Heart left ventricle (tissue), 16 donors: Measurements from ENCODE around the gene FREM2. TPM values are rescaled to one million over a fixed set of nuclear protein-coding genes. Genes with fewer than 3 reads are reported as not detected.

Source experiments
- ATAC-seq, 4 donors: fragments of 200-7000 bp; cut with Tn5 transposase; one replicate each; pipeline ENCODE4 v1.9.1; 2020 to 2022; ENCODE audit warnings: moderate library complexity in 4 of 4, mild to moderate bottlenecking in 3 of 4, moderate number of reproducible peaks in 1 of 4
- DNase-seq, 5 donors: peaks; one replicate each; pipeline ENCODE4 v3.0.0-alpha.2; 2020
- H3K27ac ChIP-seq, 12 donors: fragments of 200-600 bp; sonication (generic) in 4 of 12; one replicate each; pipeline versions ENCODE4 v1.5.0 to v1.8.0; 2016 to 2022; ENCODE audit warnings: mild to moderate bottlenecking in 2 of 12
- H3K27me3 ChIP-seq, 9 donors: fragments of 200-600 bp; sonication (generic) in 2 of 9; one replicate each; pipeline versions ENCODE4 v1.5.1 to v1.8.0; 2016 to 2022; ENCODE audit warnings: mild to moderate bottlenecking in 3 of 9
- H3K36me3 ChIP-seq, 9 donors: fragments of 200-600 bp; sonication (generic) in 2 of 9; one replicate each; pipeline versions ENCODE4 v1.5.0 to v1.8.0; 2018 to 2022; ENCODE audit warnings: mild to moderate bottlenecking in 2 of 9
- H3K4me1 ChIP-seq, 12 donors: fragments of 200-600 bp; sonication (generic) in 4 of 12; one replicate each; pipeline versions ENCODE4 v1.5.0 to v1.8.0; 2016 to 2022; ENCODE audit warnings: mild to moderate bottlenecking in 3 of 12
- H3K4me3 ChIP-seq, 12 donors: fragments of 200-600 bp; sonication (generic) in 4 of 12; one replicate each; pipeline versions ENCODE4 v1.5.0 to v1.8.0; 2017 to 2022; ENCODE audit warnings: mild to moderate bottlenecking in 9 of 12, moderate library complexity in 4 of 12
- H3K9me3 ChIP-seq, 12 donors: fragments of 200-600 bp; sonication (generic) in 4 of 12; one replicate each; pipeline versions ENCODE4 v1.5.0 to v1.8.0; 2016 to 2022; ENCODE audit warnings: mild to moderate bottlenecking in 1 of 12
- POLR2A ChIP-seq, 2 donors: fragments of 450-650 bp; IDR thresholded peaks; one replicate each; pipeline ENCODE4 v1.6.1; 2017; ENCODE audit warnings: antibody characterized with exemption in 2 of 2, mild to moderate bottlenecking in 2 of 2, moderate library complexity in 2 of 2
- WGBS, 4 donors: extraction: QIAGEN DNeasy Blood & Tissue Kit in 2 of 4; methylation state at CpG; one replicate each; pipeline versions ENCODE4 v1.1.5 to v1.1.7; 2013 to 2018; 5-methylcytosine and 5-hydroxymethylcytosine counted together
- intact Hi-C, 10 donors: fragments of 100-400 bp; cut with DNase I; formaldehyde crosslinking; loops; one replicate each; pipeline versions ENCODE4 v1.11.1 to v1.14.2; 2022
- polyA plus RNA-seq, 2 donors: library from polyadenylated mRNA; stranded (reverse); fragments of 200-250 nt; gene quantifications; one replicate each; pipeline ENCODE4 v1.2.3, GENCODE V29; 2013
- total RNA-seq, 9 donors: library from RNA; depleted of rRNA in 2 of 9; stranded (reverse); fragments of >200 nt in 2 of 9; fragmentation: NEBNext Ultra II Directional in 3 of 9; extraction: Animal tissue kit (Norgen Biotek cat#: 25700) in 3 of 9; gene quantifications; one replicate each; pipeline versions ENCODE4 v1.1.0 to v1.2.4, GENCODE V29; 2016 to 2023
- TF ChIP-seq, protein P1 (sequence below), 12 donors: fragments of 200-600 bp; sonication (generic) in 4 of 12; IDR thresholded peaks; one replicate each; pipeline versions ENCODE4 v1.5.0 to v1.8.0; 2018 to 2022; ENCODE audit warnings: antibody characterized with exemption in 12 of 12, mild to moderate bottlenecking in 5 of 12
- donor health status: ischemic (EF 13 %, LVEDD 7.1; RV severe dilation, severe dysfunction).
- donor health status: healthy with polysubstance abuse.
- donor health status: DM: no; HTN: yes; CAD: no.
- donor health status: DM: no; HTN: no; CAD: no.
- donor health status: ischemic (EF 25% LVEDD 6.9; RV normal size, moderate dysfunction).
- donor health status: ischemic (EF 25% LVEDD 5.7; RV mildly dilated, moderate dysfunction).
- donor health status: healthy.
- donor health status: DM: yes; HTN: yes; CAD: no.
- donor health status: ischemic (EF 35%, LVEDD 5.7; RV mildly dilated, moderate dysfunction).
- donor health status: nonischemic (EF 11% LVEDD 7.7; RV severe dilation, severe dysfunction).
- donor health status: DM: yes; HTN: yes; CAD: no.
- donor health status: PGD.
- donor health status: ischemic (EF 29% LVEDD 5.4; RV normal size, mild dysfunction).
- donor health status: nonischemic (EF 23%, LVEDD 6.1; RV moderate dilation, normal function).

The FREM2 gene
- total and polyA plus RNA-seq, 11 donors: 0.02 to 0.35 (median 0.13) TPM

DNA sequence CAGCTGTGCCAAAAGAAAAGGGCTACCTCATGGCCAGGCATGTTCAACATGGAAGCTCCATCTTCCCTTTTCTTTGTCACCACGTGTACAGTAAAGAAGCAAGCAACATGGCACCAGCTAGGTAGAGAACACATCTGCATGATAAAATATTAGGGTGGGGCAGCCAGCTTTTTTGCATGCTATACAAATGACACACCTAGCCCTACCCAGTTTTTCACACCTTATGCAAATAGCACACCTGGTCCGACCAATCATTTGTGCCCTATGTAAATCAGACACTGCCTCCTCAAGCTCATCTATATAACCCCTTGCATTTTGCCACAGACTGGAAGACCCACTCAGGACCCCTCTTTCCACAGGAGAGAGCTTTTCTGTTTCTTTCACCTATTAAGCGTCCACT lies 218.2 kb downstream of the FREM2 start:
- Histone ChIP-seq H3K36me3 (no peaks in the 10 kb centered on the region), H3K27me3 (no peaks in the 10 kb centered on the region), H3K9me3 (no peaks in the 10 kb centered on the region), H3K4me1 (no peaks in the 10 kb centered on the region), H3K4me3 (no peak overlapping the region), H3K27ac (no peak overlapping the region)
- TF ChIP-seq POLR2A (IDR thresholded peaks at IDR 0.05): no peak
- TF ChIP-seq, protein P1, sequence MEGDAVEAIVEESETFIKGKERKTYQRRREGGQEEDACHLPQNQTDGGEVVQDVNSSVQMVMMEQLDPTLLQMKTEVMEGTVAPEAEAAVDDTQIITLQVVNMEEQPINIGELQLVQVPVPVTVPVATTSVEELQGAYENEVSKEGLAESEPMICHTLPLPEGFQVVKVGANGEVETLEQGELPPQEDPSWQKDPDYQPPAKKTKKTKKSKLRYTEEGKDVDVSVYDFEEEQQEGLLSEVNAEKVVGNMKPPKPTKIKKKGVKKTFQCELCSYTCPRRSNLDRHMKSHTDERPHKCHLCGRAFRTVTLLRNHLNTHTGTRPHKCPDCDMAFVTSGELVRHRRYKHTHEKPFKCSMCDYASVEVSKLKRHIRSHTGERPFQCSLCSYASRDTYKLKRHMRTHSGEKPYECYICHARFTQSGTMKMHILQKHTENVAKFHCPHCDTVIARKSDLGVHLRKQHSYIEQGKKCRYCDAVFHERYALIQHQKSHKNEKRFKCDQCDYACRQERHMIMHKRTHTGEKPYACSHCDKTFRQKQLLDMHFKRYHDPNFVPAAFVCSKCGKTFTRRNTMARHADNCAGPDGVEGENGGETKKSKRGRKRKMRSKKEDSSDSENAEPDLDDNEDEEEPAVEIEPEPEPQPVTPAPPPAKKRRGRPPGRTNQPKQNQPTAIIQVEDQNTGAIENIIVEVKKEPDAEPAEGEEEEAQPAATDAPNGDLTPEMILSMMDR (IDR thresholded peaks at IDR 0.05): no peak
- WGBS, 4 donors: 76 to 81% (median 79%) methylated on average over 3 of the region's 3 CpGs
- no peak for DNase-seq
- no peak for ATAC-seq
- intact Hi-C loops: no loop called here

DNA sequence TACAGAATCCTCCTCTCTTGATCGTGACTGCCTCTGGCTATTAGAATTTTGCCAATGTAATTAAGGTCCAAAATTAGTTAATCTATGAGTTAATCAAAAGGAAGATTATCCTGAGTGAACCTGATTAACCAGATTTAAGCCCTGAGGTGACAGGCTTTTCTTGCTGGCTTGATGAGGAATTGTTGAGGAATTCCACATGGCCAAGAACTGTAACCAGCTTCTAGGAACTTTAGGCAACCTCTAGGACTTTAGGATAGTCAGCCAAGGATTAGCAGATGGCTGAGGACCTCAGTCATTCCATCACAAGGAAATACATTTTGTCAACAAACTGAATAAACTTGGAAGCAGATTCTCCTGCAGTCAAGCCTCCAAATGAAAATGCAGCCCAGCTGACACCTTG lies 219.0 kb downstream of the FREM2 start:
- DNase-seq: no peak
- no peak for TF ChIP-seq POLR2A (IDR thresholded peaks at IDR 0.05)
- TF ChIP-seq, protein P1 (IDR thresholded peaks at IDR 0.05): no peak
- no peaks in the 10 kb centered on the region for H3K4me1 ChIP-seq
- no peak overlapping the region for H3K4me3 ChIP-seq
- no peaks in the 10 kb centered on the region for H3K27me3 ChIP-seq
- no peak for ATAC-seq
- no peak overlapping the region for H3K27ac ChIP-seq
- no peaks in the 10 kb centered on the region for H3K9me3 ChIP-seq
- no peaks in the 10 kb centered on the region for H3K36me3 ChIP-seq
- intact Hi-C loops: no loop called here
- 71 to 88% (median 80%) methylated on average over 1 of the region's 1 CpG for WGBS, 4 donors

DNA sequence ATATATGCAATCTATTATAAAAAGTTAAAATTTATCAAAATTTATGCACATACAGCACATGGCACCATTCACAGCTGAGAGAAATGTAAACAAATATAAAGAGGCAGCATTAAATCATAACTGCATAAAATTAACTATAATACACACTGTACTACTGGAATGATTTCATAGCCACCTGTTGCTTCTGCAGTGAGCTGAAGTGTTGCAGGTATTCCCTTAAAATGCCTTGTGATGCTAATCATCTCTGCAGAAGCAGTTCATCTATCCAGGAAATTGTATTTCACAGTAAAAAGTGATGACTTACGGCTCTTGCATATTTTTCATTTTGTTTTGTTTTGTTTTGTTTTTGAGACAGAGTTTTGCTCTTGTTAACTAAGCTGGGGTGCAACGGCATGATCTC lies 221.7 kb downstream of the FREM2 start:
- 84 to 93% (median 91%) methylated on average over 2 of the region's 2 CpGs for WGBS, 4 donors
- no peak for TF ChIP-seq POLR2A (IDR thresholded peaks at IDR 0.05)
- TF ChIP-seq, protein P1 (IDR thresholded peaks at IDR 0.05): no peak
- Histone ChIP-seq H3K27ac (no peak overlapping the region), H3K4me3 (no peak overlapping the region), H3K4me1 (no peaks in the 10 kb centered on the region), H3K9me3 (no peaks in the 10 kb centered on the region), H3K36me3 (no peaks in the 10 kb centered on the region), H3K27me3 (no peaks in the 10 kb centered on the region)
- DNase-seq (no peak), ATAC-seq (no peak)
- intact Hi-C loops: no loop called here

DNA sequence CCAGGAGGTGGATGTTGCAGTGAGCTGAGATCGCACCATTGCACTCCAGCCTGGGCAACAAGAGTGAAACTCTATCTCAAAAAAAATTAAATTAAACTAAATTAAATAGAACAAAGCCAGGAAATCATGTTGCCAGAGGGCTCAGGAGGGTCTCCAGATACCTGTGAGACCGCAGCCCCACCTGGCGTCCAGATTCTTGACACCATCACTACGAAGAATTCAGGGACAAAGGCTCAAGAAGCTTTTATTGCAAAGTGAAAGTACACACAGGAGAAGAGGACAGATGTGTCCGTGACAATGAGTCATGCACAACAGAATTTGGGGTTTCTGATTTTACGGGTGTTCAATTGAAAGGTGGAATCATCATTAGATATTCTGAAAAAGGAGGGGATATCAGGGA lies 227.2 kb downstream of the FREM2 start:
- H3K4me1 ChIP-seq: no peaks in the 10 kb centered on the region
- H3K36me3 ChIP-seq: no peaks in the 10 kb centered on the region
- 84 to 92% (median 89%) methylated on average over 6 of the region's 6 CpGs for WGBS, 4 donors
- no peaks in the 10 kb centered on the region for H3K9me3 ChIP-seq
- H3K27ac ChIP-seq: no peak overlapping the region
- H3K4me3 ChIP-seq: no peak overlapping the region
- DNase-seq (no peak), ATAC-seq (no peak)
- TF ChIP-seq, protein P1 (IDR thresholded peaks at IDR 0.05): no peak
- no peak for TF ChIP-seq POLR2A (IDR thresholded peaks at IDR 0.05)
- H3K27me3 ChIP-seq: peaks cover 0 to 5% (median 0%) of the 10 kb centered on the region in 9 donors
- intact Hi-C loops: loop anchor here in 1 of 10 donors (10.0 kb wide), 1 partner anchor 229 kb away; the partner anchor contains the start of gene FREM2
